CD4-positive, alpha-beta T cell treated with Interleukin-4 for 1 hour (primary cell): Measurements from ENCODE around the gene TMEM88.
A peak's percentile ranks its signal among the peaks of the same experiment; 100 is the strongest.
"Not testable (repeated sequence)": the region's sequence is repeated elsewhere in the genome, so short reads cannot be mapped to it uniquely, and the experiment has no call there.

ENCODE experiments used
- DNase-seq, 2 donors: peaks; one replicate each; pipeline ENCODE4 v3.0.0-alpha.2; 2020 to 2022

The TMEM88 gene

DNA sequence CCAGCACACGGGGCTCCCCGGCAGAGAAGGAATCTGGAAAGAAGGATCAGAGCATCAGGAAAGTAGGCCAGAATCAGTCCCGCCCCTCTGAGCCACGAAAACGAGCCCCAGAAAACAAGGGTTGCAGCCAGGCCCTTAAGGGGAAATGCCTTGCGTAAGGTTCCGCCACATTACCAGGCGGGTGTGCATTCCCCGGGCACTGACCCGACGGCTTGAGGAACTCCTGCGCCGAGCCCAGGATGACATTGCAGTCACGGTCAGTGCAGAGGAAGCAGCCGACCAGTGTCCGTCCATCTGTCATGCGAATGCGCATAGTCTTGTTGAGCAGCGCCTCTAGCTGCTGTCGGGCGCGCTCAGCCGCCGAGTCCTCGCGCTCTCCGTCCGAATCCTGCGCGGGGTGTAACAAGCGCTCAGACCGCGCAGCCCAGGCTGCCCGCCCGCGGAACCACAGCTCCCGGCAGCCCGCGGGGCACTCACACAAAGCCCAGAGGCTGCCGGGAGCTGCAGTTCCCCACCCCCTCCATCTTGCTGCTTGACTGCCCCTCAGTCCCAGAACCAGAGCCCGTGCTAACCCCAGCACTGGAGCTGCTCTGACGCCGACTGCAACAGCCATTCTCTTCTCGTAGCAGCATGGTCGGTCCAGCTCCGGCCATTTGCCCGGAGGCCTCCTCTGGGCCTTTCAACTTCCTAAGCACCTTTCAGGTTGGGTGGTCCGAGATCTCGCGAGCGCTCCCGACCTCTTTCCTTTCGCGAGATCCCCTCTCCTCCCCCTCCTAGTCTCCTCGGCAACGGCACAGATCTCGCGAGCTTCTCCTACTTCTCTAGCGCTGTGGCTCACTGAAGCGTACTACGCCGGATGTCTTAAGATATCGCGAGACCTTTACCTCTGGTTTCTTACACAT lies 2.2 kb downstream of the TMEM88 start, which contains the start of gene NAA38:
TSS of gene NAA38 (minus strand) at position 749 of the 902 bp plus-strand sequence. CDS start at position 653, 96 bp downstream.
- DNase-seq: peak; percentile 98

DNA sequence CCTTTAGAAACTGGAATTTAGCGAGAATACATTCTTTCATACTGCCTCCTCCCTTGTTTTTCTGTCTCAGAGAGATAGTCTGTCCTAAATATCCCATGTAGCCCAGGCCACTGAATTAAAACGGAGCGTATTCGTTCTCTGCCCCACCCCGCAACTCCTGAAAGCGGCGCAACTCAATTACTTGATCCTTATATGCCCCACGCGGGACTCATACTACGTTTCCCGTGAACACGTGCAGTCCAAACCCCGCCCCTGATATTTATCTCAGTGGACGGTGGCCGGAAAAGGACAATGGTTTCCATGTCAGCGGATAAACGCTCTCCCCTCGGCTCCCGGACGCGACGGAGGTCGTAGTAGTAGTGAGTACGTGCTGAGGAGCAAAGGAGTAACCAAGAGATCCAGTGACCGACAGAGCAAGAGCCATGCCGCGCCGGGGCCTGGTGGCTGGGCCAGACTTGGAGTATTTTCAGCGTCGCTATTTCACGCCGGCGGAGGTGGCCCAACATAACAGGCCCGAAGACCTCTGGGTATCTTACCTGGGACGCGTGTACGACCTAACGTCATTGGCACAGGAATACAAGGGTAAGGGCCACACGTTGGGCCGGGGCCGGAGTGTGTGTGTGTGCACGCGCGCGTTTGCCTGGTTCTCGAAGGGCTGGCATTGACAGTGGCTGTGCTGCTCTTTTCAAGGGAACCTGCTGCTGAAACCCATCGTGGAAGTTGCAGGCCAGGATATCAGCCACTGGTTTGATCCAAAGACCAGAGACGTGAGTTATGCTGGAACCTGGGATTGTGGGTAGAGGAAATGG lies 3.1 kb downstream of the TMEM88 start, which contains the start of gene CYB5D1:
TSS of gene CYB5D1 (plus strand) at position 291 of the 809 bp plus-strand sequence. CDS start at position 423, 132 bp downstream.
- peak; percentile 93 to 96 for DNase-seq

DNA sequence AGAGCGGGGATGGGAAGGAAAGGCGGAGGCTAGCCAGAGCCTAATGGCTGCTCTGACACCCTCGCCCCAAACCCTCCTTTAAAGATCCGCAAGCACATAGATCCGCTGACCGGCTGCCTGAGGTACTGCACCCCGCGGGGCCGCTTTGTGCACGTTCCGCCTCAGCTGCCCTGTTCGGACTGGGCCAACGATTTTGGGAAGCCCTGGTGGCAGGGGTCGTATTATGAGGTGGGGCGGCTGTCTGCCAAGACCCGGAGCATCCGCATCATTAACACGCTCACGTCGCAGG lies 3.6 kb downstream of the TMEM88 start:
- DNase-seq: peak; percentile 53 to 59

DNA sequence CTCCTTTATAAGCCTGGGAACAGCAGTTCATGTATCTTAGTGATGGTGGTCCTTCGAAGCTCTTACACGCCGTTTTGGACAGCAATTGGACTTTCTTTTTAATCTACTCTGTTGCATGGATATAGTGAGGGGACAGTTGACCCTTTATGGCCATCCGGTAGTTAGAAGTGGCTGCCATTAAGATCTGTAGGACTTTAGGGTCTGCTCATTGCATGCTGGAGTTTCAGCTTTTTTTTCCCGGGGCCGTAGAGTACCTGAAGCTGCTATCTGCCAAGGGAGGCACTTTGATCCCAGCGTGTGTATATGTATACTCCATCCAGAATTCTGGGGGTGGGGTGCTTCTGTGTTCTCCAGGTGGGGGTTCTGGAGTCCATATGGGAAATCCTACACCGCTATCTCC lies 4.2 kb downstream of the TMEM88 start:
- DNase-seq: no peak

DNA sequence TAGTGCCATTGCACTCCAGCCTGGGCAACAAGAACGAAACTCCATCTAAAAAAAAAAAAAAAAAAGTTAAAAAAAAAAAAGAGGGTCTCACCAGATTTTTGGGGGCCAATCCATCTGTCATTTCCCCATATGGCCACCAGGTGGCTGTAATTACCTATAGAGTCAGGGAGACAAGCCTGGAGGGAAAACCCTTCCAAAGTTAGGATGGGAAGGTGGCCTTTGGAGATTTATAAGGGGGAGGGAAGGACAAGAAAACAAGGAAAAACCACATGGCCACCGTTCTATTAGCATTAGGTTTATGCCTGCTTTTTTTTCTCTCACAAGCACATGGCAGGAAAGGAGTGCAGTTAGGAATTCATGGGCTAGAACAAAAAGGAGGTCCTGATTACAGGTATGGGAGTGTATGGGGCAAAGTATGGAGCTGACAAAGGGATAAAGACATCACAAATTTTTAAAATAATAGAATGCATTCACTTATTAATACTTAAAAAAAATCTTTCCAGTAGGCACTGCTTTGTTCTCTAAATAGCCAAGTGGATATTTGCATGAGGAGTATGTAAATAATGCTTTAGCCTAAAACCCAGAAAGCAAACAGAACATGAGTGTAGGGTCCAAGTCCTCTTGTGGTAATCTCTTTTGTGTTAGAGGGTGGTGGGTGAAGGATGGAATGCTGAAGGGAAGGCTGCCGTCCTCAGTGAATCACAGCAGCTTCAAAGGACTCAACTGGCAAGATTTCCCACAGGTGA lies 8.0 kb downstream of the TMEM88 start:
- DNase-seq: peak; percentile 57 to 69

DNA sequence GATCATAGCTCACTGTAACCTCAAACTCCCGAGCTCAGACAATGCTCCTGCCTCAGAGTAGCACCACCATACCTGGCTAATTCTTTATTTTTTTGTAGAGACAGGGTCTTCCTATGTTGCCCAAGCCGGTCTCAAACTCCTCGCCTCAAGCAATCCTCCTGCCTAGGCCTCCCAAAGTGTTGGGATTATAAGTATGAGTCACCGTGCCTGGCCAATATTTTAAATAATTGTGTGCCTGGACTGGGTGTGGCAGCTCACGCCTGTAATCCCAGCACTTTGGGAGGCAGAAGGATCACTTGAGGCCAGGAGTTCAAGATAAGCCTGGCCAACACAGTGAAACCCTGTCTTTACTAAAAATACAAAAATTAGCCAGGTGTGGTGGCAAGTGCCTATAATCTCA lies 9.5 kb downstream of the TMEM88 start:
- not testable (repeated sequence) for DNase-seq

DNA sequence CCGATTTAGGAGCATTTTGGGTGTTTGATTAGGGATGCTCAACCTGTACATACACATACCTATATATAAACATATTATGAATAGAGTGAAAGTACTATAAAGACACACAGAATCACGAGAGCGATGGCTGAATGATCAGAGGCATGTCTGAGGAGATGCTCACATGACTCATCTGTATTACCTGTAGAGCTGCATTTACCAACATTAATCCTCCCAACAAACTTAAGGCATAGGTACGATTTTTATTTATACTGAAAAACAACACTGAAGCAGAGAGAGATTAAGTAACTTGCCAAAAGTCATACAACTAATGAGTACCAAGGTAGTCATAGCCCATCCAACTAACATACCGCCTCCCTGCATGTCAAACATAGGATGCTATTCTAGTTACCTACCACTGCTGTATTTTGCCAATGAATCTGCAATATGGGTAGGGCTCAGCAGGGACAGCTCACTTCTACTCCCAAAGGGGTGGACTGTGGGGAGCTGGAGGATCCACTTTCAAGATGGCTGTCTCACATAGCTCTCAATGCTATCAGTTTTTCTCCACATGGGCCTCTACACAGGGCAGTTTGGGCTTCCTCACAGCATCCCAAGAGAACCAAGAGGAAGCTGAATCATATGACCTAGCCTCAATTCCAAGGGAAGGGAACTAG lies 10.3 kb downstream of the TMEM88 start:
- no peak for DNase-seq

DNA sequence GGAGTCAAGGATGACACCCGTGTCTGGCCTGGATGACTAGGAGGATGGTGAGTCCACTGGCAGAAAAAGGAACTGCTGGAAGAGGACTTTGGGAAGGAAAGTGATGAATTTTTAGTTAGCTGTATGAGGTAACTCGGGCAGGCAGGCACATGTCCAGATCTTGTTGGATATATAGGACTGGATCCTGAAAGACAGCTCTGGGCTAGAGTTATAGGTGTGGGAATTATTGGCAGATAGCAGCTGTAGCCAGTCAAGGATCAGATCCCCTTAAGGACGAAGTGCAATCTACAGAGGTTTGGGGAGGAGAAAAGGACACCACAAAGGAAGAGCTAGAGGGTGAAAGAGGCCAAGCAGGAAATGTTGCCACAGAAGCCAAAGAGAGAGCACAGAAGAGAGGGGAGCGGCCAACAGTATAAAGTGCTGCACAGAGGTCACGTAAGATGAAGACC lies 13.0 kb downstream of the TMEM88 start:
- DNase-seq: peak in 1 of 2 donors; percentile 37

DNA sequence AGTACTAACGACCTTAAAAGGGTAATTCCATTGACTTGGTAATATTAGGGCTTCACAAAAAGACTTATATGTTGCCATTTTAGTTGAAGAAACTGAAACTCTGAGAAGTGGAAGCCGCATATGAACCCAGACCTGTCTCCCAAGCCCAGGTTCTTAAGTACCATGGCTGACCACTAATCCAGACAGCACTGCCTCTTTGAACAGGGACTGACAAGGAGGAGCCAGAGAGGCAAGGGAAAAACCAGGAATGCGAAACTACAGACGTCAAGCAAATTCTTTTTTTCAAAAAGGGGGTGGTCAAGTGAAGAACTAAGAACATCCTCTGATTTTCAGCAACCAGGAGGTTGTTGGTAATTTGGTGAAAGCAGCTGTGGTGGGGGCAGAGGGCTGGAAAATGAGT lies 18.2 kb downstream of the TMEM88 start:
- DNase-seq: no peak

DNA sequence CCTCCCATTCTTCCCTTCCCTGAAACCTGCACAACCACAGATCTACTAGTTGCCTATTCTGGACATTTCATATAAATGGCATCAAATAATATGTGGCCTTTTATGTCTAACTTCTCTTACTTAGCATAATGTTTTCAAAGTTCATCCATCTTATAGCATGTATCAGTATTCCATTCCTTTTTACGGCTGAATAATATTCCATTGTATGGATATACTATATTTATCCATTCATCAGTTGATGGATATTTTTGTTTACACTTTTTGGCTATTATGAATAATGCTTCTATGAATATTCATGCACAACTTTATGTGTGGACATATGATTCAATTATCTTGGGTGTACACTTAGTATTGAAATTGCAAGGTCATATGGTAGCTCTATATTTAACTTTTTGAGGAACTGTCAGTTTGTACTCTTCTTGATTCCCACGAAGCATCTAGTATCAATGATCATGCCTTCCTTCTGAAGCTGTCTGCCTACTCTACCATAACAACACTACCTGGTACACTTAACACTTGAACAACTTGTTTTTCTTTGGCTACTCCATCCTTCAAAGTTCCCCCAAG lies 21.0 kb downstream of the TMEM88 start:
- no peak for DNase-seq

DNA sequence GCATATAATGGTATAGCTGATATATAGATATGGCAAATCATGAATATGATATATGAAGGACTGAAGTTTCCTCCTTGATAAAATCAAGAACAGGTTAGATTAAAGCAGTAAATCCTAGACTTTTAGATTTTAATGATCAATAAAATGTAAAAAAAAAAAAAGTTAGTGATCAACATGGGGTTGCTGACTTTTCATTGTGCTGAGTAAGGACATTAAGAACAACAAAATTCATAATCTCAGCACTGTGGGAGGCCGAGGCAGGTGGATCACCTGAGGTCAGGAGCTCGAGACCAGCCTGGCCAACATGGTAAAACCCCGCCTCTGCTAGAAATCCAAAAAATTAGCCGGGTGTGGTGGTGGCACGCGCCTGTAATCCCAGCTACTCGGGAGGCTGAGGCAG lies 23.4 kb downstream of the TMEM88 start:
- DNase-seq: no peak

DNA sequence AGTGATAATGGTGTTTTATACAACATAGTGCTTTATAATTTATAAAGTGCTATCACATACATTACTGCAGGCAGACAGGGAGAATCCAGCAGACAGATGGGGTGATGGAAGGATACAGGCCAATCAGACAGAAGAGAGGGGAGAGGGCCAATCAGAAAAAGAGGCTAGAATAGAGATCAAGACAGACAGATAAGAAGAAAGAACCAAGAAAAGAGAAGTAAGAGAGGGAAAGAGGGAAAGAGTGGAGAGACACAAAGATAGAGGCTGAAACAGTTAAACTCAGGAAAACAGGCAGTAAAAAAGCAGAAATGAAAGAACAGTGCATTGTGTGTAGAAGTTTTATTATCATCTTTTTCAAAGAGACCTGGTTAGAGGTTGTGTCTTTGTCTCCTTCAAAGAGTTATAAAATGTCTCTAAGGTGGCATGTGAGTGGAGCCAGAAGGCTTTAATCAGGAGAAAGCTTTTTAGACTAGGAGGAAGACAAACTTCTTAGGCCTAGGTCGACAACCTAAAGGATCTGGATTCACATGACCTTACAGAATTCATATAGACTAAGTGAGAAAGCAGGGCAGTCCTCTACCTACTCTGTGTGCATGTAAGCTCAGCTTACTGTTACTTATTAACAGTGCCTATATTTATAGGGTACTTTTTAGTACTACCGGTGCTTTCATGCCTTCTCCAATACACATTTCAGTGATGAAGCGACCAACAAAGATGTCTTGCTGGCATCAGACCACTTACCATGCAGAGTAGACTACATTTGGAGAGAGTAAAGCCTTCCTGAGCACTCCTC lies 25.4 kb downstream of the TMEM88 start:
- no peak for DNase-seq

DNA sequence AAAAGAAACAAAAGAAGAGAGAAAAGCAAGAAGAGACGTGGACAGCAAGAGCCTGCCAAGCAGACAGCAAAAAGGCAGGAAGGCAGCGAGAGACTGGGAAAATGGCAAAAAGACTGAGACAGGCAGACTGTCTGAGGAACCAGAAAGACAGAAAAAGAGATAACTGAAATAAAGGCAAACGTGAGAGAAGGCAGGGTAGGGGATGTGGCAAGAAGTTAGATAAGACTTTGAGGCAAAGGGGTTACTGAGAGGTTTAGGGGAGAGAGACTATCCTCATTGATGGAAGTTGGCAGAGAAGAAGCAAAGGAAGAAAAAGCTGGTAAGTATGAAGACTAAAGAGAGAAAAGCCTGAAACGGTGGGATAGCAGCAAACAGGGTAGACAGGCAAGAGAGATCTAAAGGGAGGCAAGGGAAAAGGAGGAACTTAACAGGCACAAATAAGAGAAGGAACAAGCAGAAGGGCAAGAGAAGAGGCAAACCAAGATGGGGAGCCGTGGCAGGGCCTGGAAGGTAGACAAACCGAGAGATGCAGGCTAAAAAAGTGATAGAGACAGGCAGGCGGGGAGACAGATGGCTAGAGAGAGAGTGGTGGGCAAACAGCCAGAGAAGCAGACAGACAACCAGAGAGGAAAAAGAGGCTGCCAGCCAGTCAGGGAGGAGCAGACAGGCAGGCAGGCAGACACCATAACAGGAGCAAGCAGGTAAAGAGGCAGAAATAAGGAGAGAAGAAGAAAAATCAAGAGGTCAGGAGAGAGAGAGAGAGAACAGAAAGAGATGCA lies 26.6 kb downstream of the TMEM88 start:
- no peak for DNase-seq

DNA sequence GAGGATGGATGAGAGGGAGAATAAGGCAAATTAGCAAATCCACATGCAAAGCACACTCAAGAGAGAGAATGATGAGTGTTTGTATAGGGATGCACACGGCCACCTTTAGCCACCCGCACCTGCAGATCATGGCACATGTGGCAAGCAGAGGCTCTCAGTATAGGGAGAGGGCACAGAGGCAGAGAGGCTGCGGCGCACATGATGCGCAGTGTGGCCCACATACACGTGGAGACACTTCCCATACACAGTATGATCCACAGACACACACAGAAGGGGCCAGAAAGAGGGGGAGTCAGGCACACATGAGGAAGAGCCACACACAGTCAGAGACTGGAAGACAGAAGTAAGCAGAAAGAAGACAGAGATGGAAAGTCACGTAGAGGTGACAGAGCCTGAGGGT lies 27.2 kb downstream of the TMEM88 start:
- DNase-seq: no peak

DNA sequence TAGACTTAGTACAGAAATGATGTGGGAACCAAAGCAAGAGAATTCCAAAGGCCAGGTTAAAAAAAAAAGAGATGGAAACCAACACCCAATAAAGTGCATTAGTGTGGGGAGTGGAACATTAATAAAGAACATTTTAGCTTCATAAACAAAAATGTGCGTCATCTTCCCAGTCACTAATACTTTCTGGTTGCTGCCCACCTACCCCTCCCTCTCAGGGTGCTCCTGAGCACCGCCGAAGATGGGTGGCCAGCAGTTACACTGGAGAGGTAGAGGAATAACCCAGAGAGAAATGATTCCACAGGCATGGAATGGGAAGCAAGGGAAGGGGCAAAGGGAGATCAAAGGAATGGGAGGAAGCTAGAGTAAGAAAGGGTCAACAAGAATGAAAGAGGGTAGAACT lies 27.8 kb downstream of the TMEM88 start:
- DNase-seq: no peak

DNA sequence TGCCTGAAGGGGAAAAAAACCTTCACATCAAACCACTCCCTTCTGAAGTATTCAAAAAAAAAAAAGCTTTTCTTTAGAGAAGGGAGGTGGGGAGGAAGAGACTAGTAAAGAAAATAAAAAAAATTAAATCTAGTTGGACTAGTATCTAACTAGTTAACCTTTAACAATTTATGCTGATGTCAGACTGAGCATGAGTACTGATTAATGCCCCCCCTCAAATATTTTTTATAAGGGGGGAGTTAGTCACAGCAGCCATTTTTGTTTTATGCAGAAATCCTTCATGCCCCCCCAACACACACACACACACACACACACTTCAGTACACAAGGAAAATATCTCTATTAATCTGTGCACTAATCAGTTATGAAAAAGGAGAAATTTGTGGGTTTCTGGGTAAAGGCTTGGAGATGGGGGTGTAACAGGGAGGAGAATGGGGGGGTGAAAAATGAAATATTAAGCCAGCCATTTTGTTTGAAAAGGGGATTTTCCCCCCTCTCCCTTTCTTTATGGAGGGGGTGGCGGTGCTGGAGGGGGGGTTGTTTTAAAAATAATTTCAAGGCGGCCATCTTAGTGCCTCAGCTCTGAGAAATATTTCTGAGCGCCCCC lies 29.0 kb downstream of the TMEM88 start:
- DNase-seq: peak; percentile 65 to 79

DNA sequence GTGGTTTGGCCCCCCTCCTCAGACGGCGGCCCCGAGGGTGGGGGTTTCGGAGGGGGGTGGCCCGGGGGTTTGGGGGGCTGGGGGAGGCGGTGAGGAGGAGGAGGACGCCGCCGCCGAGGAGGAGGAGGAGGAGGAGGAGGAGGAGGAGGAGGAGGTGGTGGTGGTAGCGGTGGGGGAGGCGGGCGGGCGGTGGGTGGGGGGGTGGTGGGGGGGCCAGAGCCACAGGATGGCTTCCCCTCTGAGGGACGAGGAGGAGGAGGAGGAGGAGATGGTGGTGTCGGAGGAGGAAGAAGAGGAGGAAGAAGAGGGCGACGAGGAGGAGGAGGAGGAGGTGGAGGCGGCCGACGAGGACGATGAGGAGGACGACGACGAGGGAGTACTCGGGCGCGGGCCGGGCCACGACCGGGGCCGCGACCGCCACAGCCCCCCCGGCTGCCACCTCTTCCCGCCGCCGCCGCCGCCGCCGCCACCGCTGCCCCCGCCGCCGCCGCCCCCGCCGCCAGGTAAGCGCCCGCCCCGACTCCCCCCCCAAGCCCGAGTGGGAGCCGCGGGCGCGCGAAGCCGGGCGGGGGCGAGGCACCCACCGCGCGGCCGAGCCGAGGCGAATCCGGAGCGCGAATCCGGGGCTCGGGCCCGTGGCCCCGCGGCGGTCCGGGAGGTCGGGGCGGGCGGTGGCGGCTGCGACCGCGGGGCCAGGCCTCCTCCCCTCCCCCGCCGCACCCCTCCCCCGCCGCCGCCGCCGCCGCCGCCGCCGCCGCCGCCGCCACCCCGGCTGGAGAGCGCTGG lies 29.9 kb downstream of the TMEM88 start:
- DNase-seq: peak; percentile 41 to 54

DNA sequence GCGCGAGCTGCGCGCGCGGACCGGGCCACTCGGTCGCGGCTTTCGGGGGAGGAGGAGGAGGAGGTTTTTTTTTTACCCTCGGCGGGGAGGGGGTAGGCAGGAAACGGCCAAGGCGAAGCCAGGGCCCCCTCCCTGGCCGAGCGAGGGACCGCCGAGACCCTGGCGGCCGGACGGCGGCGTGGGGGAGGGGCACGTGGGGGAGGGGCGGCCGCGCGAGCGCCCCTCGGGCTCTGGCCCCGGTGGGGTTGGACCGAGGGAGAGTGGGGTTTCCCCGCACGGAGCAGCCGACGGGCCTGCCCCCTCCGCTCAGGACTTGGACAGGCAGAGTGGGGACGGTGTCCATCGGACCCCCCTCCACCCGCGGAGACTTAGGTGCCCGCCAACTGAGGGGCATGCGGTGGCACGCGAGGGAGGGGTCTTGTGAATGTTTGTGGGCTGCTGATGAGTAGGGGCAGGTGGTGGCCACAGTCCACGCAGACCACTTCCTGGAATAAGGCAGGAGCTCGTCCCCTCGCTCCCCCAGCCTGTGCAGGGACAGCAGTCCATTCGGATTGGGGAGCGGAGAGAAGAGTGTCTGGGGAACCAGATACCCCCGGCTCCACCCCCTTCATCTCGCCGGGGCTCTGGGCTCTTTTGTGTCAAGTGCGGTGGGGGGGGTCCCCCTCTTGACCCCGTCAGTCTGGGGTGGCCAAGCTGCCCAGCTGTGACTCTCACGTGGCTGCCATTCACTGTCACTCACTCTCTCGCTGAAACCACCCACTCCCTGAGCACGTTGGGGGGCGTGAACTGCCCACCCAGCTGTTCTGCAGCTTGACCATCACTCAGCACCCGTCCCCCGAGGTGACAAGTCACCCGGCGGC lies 30.7 kb downstream of the TMEM88 start:
- DNase-seq: peak; percentile 56 to 57
